Esophagus squamous epithelium (tissue), 5 donors: ENCODE results near the gene COQ7. TPM values are rescaled to one million over a fixed set of nuclear protein-coding genes. Genes with fewer than 3 reads are reported as not detected.
A peak's percentile ranks its signal among the peaks of the same experiment; 100 is the strongest.

ENCODE experiments used
- DNase-seq: peaks from one replicate; lab custom pipeline; 2025; lab: John Stamatoyannopoulos, UW
- H3K27ac ChIP-seq, 4 donors: fragments of 200-600 bp; sonication (generic); one replicate each; pipeline ENCODE4 v1.5.1; 2016 to 2019; ENCODE audit warnings: mild to moderate bottlenecking in 1 of 4
- H3K27me3 ChIP-seq, 4 donors: fragments of 200-600 bp; sonication (generic); 1 replicate in 3 of 4; 2 replicates in 1 of 4; pipeline versions ENCODE4 v1.5.1 to v1.6.0; 2017 to 2021; ENCODE audit warnings: antibody characterized with exemption in 1 of 4
- H3K36me3 ChIP-seq, 3 donors: fragments of 200-600 bp; sonication (generic); one replicate each; pipeline ENCODE4 v1.5.1; 2016 to 2019
- H3K4me1 ChIP-seq, 3 donors: fragments of 200-600 bp; sonication (generic); one replicate each; pipeline ENCODE4 v1.5.1; 2017 to 2019
- H3K4me3 ChIP-seq, 4 donors: fragments of 200-600 bp; sonication (generic); 1 replicate in 3 of 4; 2 replicates in 1 of 4; pipeline ENCODE4 v1.5.1; 2016 to 2019; ENCODE audit warnings: mild to moderate bottlenecking in 2 of 4, moderate library complexity in 1 of 4
- H3K9me3 ChIP-seq, 3 donors: fragments of 200-600 bp; sonication (generic); one replicate each; pipeline ENCODE4 v1.5.1; 2016 to 2019
- POLR2A ChIP-seq, 4 donors: fragments of 450-650 bp; IDR thresholded peaks; one replicate each; pipeline ENCODE4 v1.6.1; 2017; ENCODE audit warnings: antibody characterized with exemption in 4 of 4, mild to moderate bottlenecking in 4 of 4, moderate library complexity in 3 of 4
- WGBS, 2 donors: methylation state at CpG; one replicate each; pipeline ENCODE4 v1.1.5; 2018; 5-methylcytosine and 5-hydroxymethylcytosine counted together
- intact Hi-C: fragments of 100-400 bp; cut with DNase I; formaldehyde crosslinking; loops from one replicate; pipeline ENCODE4 v1.15.0; 2022
- total RNA-seq, 4 donors: library from RNA; depleted of rRNA; stranded (reverse); fragments of >200 nt; gene quantifications; one replicate each; pipeline ENCODE4 v1.1.0, GENCODE V29; 2016
- TF ChIP-seq, protein P1 (sequence below), 6 experiments: fragments of 450-650 bp in 4 of 6; fragments of 200-600 bp in 2 of 6; sonication (generic) in 2 of 6; IDR thresholded peaks; one replicate each; pipeline ENCODE4 v1.5.1; 2016 to 2019; ENCODE audit warnings: antibody characterized with exemption in 6 of 6, mild to moderate bottlenecking in 4 of 6, moderate library complexity in 4 of 6
- donor health status: DM: yes; HTN: yes; CAD: no.

Gene COQ7
- total RNA-seq, 4 donors from 2014 or later, result 5.6 to 14.4 (median 12.5) TPM

DNA sequence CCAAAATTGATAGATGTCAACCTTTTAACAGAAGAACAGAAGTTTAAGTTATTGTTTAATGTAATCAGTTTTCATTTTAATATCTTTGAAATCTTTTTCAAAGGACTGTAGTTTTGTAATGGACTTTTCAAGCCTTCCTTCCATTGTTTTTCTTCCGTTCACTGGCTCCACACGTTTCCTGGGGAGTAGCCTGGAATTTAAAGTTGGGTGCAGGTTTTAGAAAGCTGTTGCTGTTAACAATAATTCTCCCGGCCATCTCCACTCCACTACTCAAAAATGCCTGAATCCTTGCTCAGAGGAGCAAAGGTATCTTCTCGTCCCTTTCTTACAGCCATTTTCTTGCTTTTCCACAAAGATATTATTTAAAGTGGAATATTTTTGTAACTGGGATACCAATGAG is 4.7 kb upstream of the COQ7 start:
- no peak for DNase-seq
- Histone ChIP-seq H3K27ac (no peak overlapping the region), H3K4me1 (peaks cover 3 to 5% (median 4%) of the 10 kb centered on the region in 3 donors), H3K4me3 (no peak overlapping the region), H3K9me3 (no peaks in the 10 kb centered on the region), H3K27me3 (no peaks in the 10 kb centered on the region), H3K36me3 (no peaks in the 10 kb centered on the region)
- 70 to 72% methylated on average over 4 of the region's 4 CpGs for WGBS, 2 donors
- no peak for TF ChIP-seq POLR2A (IDR thresholded peaks at IDR 0.05)
- TF ChIP-seq, protein P1, sequence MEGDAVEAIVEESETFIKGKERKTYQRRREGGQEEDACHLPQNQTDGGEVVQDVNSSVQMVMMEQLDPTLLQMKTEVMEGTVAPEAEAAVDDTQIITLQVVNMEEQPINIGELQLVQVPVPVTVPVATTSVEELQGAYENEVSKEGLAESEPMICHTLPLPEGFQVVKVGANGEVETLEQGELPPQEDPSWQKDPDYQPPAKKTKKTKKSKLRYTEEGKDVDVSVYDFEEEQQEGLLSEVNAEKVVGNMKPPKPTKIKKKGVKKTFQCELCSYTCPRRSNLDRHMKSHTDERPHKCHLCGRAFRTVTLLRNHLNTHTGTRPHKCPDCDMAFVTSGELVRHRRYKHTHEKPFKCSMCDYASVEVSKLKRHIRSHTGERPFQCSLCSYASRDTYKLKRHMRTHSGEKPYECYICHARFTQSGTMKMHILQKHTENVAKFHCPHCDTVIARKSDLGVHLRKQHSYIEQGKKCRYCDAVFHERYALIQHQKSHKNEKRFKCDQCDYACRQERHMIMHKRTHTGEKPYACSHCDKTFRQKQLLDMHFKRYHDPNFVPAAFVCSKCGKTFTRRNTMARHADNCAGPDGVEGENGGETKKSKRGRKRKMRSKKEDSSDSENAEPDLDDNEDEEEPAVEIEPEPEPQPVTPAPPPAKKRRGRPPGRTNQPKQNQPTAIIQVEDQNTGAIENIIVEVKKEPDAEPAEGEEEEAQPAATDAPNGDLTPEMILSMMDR (IDR thresholded peaks at IDR 0.05), result no peak
- intact Hi-C loops, result no loop called here

DNA sequence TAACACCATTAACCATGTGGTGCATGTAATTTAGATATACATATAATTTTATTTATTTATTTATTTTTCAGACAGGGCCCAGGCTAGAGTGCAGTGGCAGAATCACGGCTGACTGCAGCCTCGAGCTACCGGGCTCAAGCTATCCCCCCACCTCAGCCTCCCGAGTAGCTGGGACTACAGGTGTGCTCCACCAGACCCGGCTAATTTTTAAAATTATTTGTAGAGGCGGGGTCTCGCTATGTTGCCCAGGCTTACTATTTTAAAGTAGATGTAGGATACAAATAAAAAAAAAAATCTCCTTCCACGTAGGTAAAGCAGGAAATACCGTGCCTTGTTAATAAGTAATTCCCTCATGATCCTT is 446 bp upstream of the COQ7 start:
- WGBS, 2 donors, result 54 to 58% methylated on average over 9 of the region's 9 CpGs
- Histone ChIP-seq H3K27ac (peak overlapping the region; percentile 95 to 100 (median 98)), H3K36me3 (peaks cover 0 to 9% (median 0%) of the 10 kb centered on the region in 3 donors), H3K4me1 (peaks cover 8 to 23% (median 17%) of the 10 kb centered on the region in 3 donors), H3K9me3 (no peaks in the 10 kb centered on the region), H3K27me3 (no peaks in the 10 kb centered on the region), H3K4me3 (peak overlapping the region; percentile 63 to 94 (median 76))
- TF ChIP-seq, protein P1 (IDR thresholded peaks at IDR 0.05), result no peak
- no peak for TF ChIP-seq POLR2A (IDR thresholded peaks at IDR 0.05)
- no peak for DNase-seq
- intact Hi-C loops, result no loop called here

DNA sequence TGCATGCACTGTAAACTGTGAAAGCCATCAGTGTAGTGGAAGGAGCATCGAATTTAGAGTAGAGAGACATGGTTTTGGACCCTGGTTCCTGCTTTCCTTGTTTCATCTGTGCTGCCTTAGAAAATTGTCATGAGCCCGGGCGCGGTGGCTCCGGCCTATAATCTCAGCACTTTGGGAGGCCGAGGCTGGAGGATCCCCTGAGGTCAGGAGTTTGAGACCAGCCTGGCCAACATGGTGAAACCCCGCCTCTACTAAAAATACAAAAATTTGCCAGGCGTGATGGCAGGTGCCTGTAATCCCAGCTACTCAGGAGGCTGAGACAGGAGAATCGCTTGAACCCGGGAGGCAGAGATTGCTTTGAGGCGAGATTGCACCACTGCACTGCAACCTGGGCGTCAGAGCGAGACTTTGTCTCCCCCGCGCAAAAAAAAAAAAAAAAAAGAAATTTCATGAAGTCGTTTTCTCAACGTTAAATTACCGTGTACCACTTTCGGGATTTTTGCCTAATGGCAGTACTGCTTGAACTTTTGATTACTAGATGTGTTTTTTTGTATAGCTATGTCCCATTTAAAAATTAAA is 912 bp downstream of the COQ7 start:
- peak overlapping the region; percentile 63 to 94 (median 76) for H3K4me3 ChIP-seq
- peaks cover 8 to 23% (median 17%) of the 10 kb centered on the region in 3 donors for H3K4me1 ChIP-seq
- no peaks in the 10 kb centered on the region for H3K27me3 ChIP-seq
- intact Hi-C loops, result no loop called here
- peaks cover 0 to 23% (median 0%) of the 10 kb centered on the region in 3 donors for H3K36me3 ChIP-seq
- TF ChIP-seq, protein P1 (IDR thresholded peaks at IDR 0.05), result no peak
- TF ChIP-seq POLR2A (IDR thresholded peaks at IDR 0.05), result no peak
- 41 to 46% methylated on average over 14 to 18 of the region's 19 CpGs for WGBS, 2 donors
- peak overlapping the region; percentile 95 to 100 (median 98) for H3K27ac ChIP-seq
- H3K9me3 ChIP-seq, result no peaks in the 10 kb centered on the region
- DNase-seq, result no peak

DNA sequence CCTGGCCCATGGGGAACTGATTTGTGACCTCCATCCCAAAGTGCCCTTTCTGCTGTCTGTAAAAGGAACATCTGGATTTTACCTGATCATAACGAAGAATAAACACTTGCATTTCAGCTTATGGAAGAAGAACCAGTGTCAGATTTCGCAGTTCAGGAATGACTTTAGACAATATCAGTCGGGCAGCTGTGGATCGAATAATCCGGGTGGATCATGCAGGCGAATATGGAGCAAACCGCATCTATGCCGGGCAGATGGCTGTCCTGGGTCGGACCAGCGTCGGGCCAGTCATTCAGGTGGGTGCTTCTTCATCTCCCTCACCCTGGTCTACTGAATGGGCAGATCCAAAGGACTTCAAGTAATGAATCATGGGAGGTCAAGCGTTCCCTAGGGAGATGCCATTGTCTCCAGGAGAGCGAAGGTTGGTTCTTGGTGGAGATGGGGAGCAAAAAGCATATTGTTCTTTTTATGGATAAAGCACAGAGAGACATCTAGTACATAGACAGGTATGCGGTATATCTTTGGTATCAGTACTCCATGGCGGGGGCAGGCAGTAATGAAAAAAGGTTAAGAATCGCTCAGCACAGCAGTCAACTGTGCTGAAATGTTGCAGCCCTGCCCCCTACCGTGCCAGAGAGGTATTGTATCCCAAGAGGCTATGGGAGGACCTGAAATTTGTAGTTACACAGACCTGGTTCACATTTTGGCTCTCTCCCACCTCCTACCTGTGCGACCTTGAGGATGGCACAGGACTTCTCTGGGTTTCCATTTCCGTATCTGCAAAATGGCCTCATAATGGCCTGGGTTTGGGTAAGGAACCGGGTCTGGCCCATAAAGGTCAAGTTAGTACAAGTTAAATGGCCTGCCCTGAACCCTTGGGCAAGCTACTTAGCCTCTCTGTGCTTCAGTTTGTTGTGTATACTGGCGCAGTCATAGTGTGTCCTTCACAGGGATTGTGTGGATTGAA is 4.7 kb downstream of the COQ7 start:
- peaks cover 0 to 61% (median 2%) of the 10 kb centered on the region in 3 donors for H3K36me3 ChIP-seq

More for the DNA sequence above, 4.7 kb downstream of the COQ7 start:
- DNase-seq, result no peak
- Histone ChIP-seq H3K27ac (no peak overlapping the region), H3K27me3 (no peaks in the 10 kb centered on the region), H3K9me3 (no peaks in the 10 kb centered on the region), H3K4me1 (peaks cover 5 to 19% (median 13%) of the 10 kb centered on the region in 3 donors), H3K4me3 (no peak overlapping the region)
- WGBS, 2 donors, result 74 to 75% methylated on average over 19 to 20 of the region's 21 CpGs
- intact Hi-C loops, result loop anchor here (5.0 kb wide), 1 partner anchor 90 kb away; the partner anchor contains the start of gene TMC7
- TF ChIP-seq, protein P1 (IDR thresholded peaks at IDR 0.05), result peak in 5 of 6 experiments; percentile 75 to 86 (median 76)
- no peak for TF ChIP-seq POLR2A (IDR thresholded peaks at IDR 0.05)
